Osteoblast (primary cell): ENCODE measurements around the gene RASD2. TPM values are rescaled to one million over a fixed set of nuclear protein-coding genes. Genes with fewer than 3 reads are reported as not detected.
A peak's percentile ranks its signal among the peaks of the same experiment; 100 is the strongest.

Experiments
- DNase-seq: peaks from one replicate; pipeline ENCODE4 v3.0.0; 2011; ENCODE audit warnings: low spot score, mixed read lengths; ENCODE audit not compliant: insufficient read length; ENCODE audit errors: missing footprints
- H2AFZ ChIP-seq: 2 replicates; pipeline ENCODE4 v1.6.0; 2011; ENCODE audit warnings: mild to moderate bottlenecking, low read length
- H3K27ac ChIP-seq: 2 replicates; pipeline ENCODE4 v1.5.1; 2011; ENCODE audit warnings: mild to moderate bottlenecking, low read depth, low read length, moderate library complexity
- H3K27me3 ChIP-seq: 2 replicates; pipeline ENCODE4 v1.6.0; 2012; ENCODE audit warnings: mild to moderate bottlenecking, control low read depth, inconsistent platforms, low read length, moderate library complexity; ENCODE audit not compliant: insufficient read depth
- H3K36me3 ChIP-seq: 2 replicates; pipeline ENCODE4 v1.5.1; 2011; ENCODE audit warnings: mild to moderate bottlenecking, low read length, control low read depth, moderate library complexity; ENCODE audit not compliant: insufficient read depth
- H3K4me1 ChIP-seq: 2 replicates; pipeline ENCODE4 v1.5.1; 2011; ENCODE audit warnings: mild to moderate bottlenecking, low read length, control low read depth, moderate library complexity; ENCODE audit not compliant: insufficient read depth
- H3K4me2 ChIP-seq: 2 replicates; pipeline ENCODE4 v1.6.0; 2011; ENCODE audit warnings: mild to moderate bottlenecking, low read length; ENCODE audit not compliant: insufficient read depth
- H3K4me3 ChIP-seq: fragments of 200-600 bp; sonication (generic); 3 replicates; pipeline ENCODE4 v1.5.1; 2012; ENCODE audit warnings: mild to moderate bottlenecking, low read length, inconsistent platforms; ENCODE audit not compliant: insufficient read depth
- H3K79me2 ChIP-seq: 2 replicates; pipeline ENCODE4 v1.6.0; 2012; ENCODE audit warnings: mild to moderate bottlenecking, low read length, control low read depth, inconsistent platforms; ENCODE audit not compliant: insufficient read depth
- H3K9me3 ChIP-seq: 2 replicates; pipeline ENCODE4 v1.5.1; 2011; ENCODE audit warnings: low read depth, low read length, control low read depth
- H4K20me1 ChIP-seq: 2 replicates; pipeline ENCODE4 v1.6.0; 2012; ENCODE audit warnings: mild to moderate bottlenecking, low read length, control low read depth; ENCODE audit not compliant: insufficient read depth
- CTCF ChIP-seq: IDR thresholded peaks from 2 replicates; pipeline ENCODE4 v1.5.1; 2011; ENCODE audit warnings: mild to moderate bottlenecking, low read depth, low read length, moderate library complexity; ENCODE audit errors: extremely low read depth
- total RNA-seq: library from RNA; depleted of rRNA; stranded (reverse); fragments of >200 nt; gene quantifications from 2 replicates; pipeline ENCODE4 v1.2.3, GENCODE V29; 2012

The RASD2 gene
- total RNA-seq, 1 donor = under 0.01 TPM

- Histone ChIP-seq H3K4me2 (no peak overlapping the region), H4K20me1 (no peaks in the 10 kb centered on the region), H3K9me3 (no peaks in the 10 kb centered on the region), H3K27me3 (no peaks in the 10 kb centered on the region), H3K4me3 (no peak overlapping the region), H2AFZ (no peak overlapping the region), H3K27ac (no peak overlapping the region), H3K36me3 (no peaks in the 10 kb centered on the region), H3K79me2 (no peaks in the 10 kb centered on the region), H3K4me1 (no peaks in the 10 kb centered on the region)
- peak; percentile 13 for DNase-seq
- TF ChIP-seq CTCF = no peak
Measured at GRCh38 chr22:35578836-35579575, 38.4 kb downstream of the RASD2 start.

DNA sequence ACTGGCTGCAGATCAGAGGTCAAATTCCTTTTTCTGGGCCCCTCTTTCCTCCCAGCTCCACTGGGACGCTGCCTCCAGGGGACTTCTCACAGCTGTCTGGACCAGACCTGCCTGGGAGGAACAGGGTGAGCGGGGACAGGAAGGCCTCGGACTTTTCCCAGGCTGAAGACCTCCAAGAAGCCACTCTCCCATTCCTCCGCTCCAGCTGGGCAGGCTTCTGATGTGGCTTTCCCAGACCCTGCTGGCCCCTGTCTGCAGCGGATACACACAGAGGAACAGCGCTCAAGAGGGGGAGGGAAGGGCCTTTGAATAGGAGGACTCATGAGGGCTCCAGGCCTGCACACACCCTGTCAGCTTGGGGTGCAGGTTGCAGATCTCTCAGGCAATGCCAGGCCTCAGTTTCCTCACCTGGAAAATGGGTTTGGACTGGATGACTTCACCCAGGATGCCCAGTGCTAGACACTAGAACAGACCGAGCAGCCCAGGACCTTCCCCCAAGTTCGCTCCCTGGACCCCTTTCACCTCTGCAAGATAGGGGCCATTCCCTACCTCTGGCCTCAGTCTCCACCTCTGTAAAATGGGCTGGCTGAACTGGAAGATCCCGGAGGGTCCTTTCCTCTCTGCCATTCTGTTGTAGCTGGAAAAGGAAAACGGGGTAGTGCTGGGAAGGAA is 39.9 kb downstream of the RASD2 start:
- Histone ChIP-seq H3K9me3 (no peaks in the 10 kb centered on the region), H3K4me2 (no peak overlapping the region), H3K36me3 (no peaks in the 10 kb centered on the region), H3K79me2 (no peaks in the 10 kb centered on the region), H3K27ac (no peak overlapping the region), H3K27me3 (no peaks in the 10 kb centered on the region), H4K20me1 (no peaks in the 10 kb centered on the region), H3K4me3 (no peak overlapping the region), H2AFZ (no peak overlapping the region), H3K4me1 (no peaks in the 10 kb centered on the region)
- no peak for TF ChIP-seq CTCF
- DNase-seq = peak; percentile 19

DNA sequence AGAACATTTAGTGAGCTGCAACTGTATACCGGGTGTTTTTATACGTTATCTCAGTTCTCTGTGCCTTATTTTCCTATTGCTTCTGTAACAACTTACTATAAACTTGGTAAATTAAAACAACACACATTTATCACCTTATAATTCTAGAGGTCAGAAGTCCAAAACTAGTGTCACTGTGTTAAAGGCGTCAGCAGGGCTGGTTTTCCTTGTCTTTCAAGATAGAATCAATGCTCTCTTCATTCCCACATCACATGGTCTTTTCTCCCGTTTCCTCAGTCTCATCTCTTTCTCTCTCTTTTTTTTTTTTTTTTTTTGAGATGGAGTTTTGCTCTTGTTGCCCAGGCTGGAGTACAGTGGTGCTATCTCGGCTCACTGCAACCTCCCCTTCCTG is 40.4 kb downstream of the RASD2 start:
- Histone ChIP-seq H2AFZ (no peak overlapping the region), H3K4me3 (no peak overlapping the region), H3K27me3 (no peaks in the 10 kb centered on the region), H3K27ac (no peak overlapping the region), H3K9me3 (no peaks in the 10 kb centered on the region), H4K20me1 (no peaks in the 10 kb centered on the region), H3K79me2 (no peaks in the 10 kb centered on the region), H3K4me1 (no peaks in the 10 kb centered on the region), H3K4me2 (no peak overlapping the region), H3K36me3 (no peaks in the 10 kb centered on the region)
- TF ChIP-seq CTCF = no peak
- no peak for DNase-seq

- no peak for TF ChIP-seq CTCF
- Histone ChIP-seq H3K4me1 (no peaks in the 10 kb centered on the region), H3K27ac (no peak overlapping the region), H3K4me3 (no peak overlapping the region), H3K27me3 (no peaks in the 10 kb centered on the region), H3K4me2 (no peak overlapping the region), H3K36me3 (no peaks in the 10 kb centered on the region), H3K79me2 (no peaks in the 10 kb centered on the region), H4K20me1 (no peaks in the 10 kb centered on the region), H3K9me3 (no peaks in the 10 kb centered on the region), H2AFZ (no peak overlapping the region)
- peak; percentile 41 for DNase-seq
Measured at GRCh38 chr22:35582218-35582860, 41.7 kb downstream of the RASD2 start.
